A204.1 (cell line): ENCODE data around the gene EXOSC7.

ENCODE experiments used
- FAIRE-seq: peaks from 2 replicates; lab custom pipeline; 2012; peaks lifted over from hg19 to GRCh38; lab: Jason Lieb, UNC

EXOSC7 gene

DNA sequence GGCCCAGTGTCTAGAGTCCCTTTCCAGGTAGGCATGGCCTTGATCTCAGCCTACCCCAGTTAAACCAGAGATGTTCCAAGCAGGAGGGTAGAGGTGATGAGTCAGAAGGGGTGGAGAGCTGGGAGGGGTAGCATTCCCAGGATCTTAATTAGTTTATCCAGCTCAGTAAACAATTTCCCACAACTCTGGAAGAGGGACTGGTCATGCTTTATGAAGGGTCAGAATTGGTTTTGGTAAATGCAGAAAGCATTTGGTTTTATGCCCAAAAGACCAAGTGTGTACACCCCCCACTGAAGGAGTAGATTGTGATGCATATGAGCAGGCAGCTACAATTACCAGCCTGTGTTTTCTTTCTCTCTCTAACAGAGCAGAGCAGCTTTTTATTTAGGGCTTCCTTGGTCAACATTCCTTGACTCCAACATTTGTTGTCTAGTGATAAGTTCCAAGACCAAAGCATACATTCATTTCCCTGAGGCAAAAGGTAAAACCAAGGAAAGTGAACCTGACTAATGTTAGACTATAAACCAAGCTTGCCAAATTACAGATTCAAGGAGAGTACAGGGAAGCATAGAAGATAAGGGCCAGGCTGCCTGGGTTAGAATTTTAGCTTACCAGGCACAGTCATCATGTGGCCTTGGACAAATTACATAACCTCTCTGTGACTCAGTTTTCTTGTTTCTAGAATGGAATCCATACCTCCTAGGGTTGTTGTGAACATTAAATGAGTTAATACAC is 17.6 kb downstream of the EXOSC7 start:
- no peak for FAIRE-seq

- FAIRE-seq, result no peak
These were observed 19.2 kb downstream of the EXOSC7 start for GRCh38 chr3:44995142-44995770.

- FAIRE-seq, result no peak
These were observed 20.5 kb downstream of the EXOSC7 start for GRCh38 chr3:44996556-44996969.

GRCh38 chr3:44999782-45000181 is 23.7 kb downstream of the EXOSC7 start:
- FAIRE-seq, result no peak

DNA sequence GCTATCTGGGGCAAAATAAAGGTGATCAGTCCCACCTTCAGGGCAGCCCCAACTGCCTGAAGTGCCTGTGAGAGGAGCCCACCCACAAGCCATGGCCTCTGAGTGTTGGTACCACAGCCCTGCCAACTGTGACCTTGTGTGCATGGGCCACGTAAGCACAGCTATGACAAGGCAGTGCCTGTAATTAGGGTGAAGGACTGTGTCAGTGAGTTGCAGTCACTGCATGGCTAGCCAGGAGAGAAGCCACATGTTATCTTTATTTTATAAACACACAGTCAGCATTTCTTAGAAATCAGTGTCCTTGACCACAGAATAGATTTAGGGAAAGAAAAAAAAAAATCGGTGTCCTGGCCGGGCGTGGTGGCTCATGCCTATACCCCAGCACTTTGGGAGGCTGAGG is 24.8 kb downstream of the EXOSC7 start:
- no peak for FAIRE-seq

DNA sequence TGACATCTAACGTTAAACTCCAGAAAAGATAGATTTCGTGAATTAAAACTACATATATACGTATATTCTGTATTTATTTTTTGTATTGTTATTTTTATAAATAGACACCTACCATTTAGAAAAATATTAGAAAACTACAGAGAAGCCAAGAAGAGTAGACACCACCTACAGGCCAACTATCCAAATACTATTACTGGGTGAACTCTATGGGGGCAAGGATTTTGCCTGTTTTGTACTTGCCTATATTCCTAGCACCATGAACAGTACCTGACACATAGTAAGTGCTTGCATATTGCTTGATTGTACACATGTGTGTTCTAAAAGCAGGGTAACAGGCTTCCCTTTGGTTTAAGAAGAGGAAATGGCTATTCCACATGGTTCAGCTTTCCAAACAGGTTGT is 25.7 kb downstream of the EXOSC7 start:
- no peak for FAIRE-seq

DNA sequence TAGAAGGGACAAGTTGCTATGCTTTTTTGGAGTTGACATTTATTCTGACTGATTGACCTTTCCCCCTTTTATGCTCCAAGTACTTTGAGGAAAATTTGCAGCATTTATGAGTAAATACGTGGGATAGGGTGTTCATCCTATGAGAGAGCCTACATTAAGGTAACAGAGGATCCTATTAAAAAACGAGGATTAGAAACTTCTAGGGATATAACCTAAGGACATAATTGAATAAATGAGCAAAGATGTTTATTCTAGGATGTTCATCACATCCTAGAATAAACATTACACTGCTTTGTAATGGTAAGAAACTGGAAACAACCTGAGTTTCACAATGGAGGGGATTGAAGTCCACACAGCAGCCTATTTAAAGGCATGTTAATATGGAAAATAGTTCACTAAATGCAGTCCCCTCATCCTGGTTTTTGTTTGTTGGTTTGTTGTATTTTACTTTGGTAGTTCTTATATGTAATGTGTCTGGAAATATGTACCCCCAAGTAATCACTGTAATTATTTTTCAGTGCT is 26.2 kb downstream of the EXOSC7 start:
- FAIRE-seq, result no peak

GRCh38 chr3:45002720-45003119 is 26.7 kb downstream of the EXOSC7 start:
- FAIRE-seq, result no peak

DNA sequence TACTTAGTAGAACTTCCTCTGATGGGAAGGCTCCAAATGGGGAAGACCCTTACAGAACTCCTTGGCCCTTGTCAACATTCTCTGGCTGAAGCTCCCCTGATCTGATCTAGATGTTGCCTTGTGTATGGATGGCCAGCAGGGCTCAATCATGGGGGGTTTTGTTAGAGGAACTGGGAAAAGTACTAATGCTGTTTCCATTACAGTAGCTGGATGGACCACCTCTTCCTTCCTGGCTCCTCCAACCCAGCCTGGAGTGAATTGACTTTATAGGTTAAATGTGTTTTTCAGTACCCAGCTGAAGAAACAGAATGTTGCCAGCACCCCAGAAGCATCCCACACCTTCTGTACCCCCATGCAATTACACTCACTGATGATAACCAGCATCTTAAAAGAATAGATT is 27.4 kb downstream of the EXOSC7 start:
- no peak for FAIRE-seq

DNA sequence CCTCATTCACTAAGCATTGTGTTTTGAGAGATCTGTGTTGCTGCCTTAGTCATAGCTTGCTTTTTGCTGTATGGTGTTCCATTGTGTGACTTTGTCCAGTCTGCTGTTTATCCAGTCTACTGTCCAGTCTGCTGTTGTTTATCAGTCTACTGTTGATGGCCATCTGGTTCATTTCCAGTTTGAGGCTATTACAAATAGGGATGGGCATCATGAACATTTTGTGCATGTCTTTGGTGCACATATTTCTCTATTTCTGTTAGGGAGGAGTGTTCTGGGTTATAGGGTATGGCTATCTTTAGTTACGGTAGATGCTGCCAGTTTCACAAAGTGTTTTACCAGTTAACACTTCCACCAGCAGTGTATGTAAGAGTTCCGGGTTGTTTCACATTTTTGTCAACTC is 27.8 kb downstream of the EXOSC7 start:
- FAIRE-seq, result no peak

DNA sequence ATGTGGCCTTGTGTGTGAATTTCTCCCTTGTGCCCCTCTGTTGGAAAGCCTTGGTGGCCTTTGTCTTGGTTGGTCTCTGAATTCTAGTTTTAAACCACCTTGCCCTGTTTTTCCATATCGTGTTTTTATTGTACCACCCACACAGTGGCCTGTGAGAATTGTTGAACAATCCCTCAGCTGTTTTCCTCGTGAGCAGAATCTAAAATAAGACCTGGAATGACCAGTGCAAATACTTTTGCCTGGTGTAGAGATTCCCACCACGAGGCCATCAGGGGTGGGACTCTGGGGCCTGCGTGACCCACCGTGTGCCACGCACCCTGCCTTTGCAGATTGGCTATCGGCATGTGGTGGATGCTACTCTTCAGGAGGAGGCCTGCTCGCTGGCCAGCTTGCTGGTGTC is 31.0 kb downstream of the EXOSC7 start:
- no peak for FAIRE-seq

DNA sequence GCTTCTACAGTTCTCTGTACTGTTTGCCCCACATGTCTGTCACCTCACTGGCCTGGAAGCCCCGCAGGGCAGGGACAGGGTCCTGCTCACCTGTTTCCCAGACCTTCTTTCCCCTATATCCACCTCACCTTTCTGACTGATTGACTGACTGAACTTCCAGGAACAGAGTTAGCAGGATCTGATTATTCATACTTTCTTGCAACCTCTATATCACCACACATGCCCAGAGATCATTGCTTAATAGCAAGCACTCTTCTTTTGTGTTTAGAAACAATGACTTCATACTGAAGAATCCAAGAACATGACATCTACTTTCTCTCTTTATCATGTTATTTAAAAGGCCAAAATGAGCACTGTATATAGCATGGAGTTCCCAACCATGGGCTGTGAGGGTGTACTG is 32.1 kb downstream of the EXOSC7 start:
- FAIRE-seq, result no peak

- no peak for FAIRE-seq
These were observed 33.8 kb downstream of the EXOSC7 start for GRCh38 chr3:45009868-45010267.

DNA sequence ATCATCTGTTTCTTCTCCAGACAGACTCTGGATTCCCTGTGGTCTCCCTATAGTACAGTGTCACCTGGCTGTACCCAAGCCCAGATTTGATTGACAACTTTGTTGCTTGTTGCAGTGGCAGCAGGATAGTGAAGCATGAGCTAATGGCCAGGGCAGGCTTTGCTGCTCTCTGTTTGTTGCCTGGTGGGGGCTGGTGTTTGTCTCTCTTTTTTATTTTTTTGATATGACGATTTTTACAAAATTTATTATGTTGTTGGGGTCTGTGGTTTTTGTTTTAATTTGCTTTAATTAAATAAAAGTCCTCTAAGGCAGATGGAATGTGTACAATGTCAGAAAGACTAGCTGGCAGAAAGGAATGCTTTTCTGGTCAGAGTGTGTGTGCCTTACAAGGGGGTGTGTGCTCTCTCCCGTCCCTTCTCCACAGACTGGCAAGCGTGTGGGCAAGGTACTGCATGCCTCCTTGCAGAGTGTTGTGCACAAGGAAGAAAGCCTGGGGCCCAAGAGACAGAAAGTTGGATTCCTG is 34.8 kb downstream of the EXOSC7 start:
- no peak for FAIRE-seq

GRCh38 chr3:45011756-45012508 is 35.9 kb downstream of the EXOSC7 start:
- FAIRE-seq, result no peak

GRCh38 chr3:45012577-45012976 is 36.5 kb downstream of the EXOSC7 start:
- no peak for FAIRE-seq

DNA sequence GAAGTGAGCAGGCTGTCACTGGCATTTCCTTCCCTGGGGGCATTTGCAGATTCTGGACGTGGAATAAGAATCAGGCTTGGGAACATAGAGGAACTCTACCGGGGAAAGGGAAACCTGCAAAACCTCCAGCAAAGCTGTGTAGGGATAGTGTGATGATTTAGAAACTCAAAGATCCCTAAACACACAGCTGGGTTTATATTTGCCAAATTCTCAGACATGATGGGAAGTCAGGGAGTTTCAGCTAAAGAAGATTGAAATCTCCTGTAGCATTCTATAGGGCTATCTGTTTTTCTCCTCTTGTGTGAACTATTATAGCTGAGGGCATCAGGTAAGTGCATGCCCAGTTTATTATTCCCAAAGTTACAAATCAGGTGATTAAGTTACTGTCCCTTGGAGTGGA is 40.9 kb downstream of the EXOSC7 start:
- FAIRE-seq, result no peak

- no peak for FAIRE-seq
These were observed 41.8 kb downstream of the EXOSC7 start for GRCh38 chr3:45017821-45018220.

- FAIRE-seq, result no peak
These were observed 44.5 kb downstream of the EXOSC7 start for GRCh38 chr3:45020534-45020933.

DNA sequence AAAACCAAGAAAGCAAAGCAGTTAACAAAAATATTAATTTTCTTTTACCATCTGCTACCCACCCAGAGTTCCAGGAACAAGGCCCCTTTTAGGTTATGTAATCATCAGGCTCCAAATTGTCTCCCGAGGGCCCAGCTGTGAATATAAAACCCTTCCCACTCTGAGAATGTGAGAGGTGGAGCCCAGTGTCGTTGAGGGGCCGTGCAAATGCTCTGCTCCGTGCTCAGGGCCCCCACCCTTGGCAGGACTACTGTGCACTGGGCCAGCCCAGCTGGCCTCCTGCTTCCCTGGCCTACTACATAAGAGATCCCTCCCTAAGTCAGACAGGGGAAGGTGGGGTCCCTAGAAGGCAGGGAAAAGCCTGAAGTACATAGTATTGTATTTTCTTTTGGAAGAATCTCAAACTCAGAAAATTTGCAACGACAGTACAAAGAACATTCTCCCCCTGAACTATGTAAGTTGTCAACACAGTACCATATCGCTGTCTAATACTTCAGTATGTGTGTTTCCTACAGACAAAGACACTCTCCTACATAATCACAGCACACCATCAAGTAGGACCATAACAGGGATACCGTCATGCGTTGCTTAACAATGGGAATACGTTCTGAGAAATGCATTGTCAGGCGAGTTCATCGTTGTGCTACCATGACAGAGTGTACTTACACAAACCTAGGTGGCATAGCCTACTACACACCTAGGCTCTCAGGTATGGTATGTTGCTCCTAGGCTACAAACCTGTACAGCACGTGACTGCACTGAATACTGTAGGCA is 45.7 kb downstream of the EXOSC7 start:
- FAIRE-seq, result no peak

GRCh38 chr3:45023675-45024074 is 47.6 kb downstream of the EXOSC7 start:
- FAIRE-seq, result no peak
